Smooth muscle cell (in vitro differentiated cells): ENCODE measurements around the gene WDCP. TPM values are rescaled to one million over a fixed set of nuclear protein-coding genes. Genes with fewer than 3 reads are reported as not detected.

Source experiments
- DNase-seq: peaks from one replicate; lab custom pipeline; 2025; ENCODE audit not compliant: unreplicated experiment; lab: John Stamatoyannopoulos, UW
- H2AFZ ChIP-seq: fragments of 200-600 bp; sonication (generic); 2 replicates; pipeline ENCODE4 v1.6.0; 2016; ENCODE audit warnings: antibody characterized with exemption, low read depth, mild to moderate bottlenecking
- H3F3A ChIP-seq: fragments of 200-600 bp; sonication (generic); 2 replicates; pipeline ENCODE4 v1.6.0; 2017; ENCODE audit warnings: antibody characterized with exemption, low read depth
- H3K27ac ChIP-seq: fragments of 200-600 bp; sonication (generic); 2 replicates; pipeline ENCODE4 v1.5.1; 2016; ENCODE audit warnings: low read depth, mild to moderate bottlenecking
- H3K27me3 ChIP-seq: fragments of 200-600 bp; sonication (generic); 2 replicates; pipeline ENCODE4 v1.6.1; 2016; ENCODE audit warnings: low read depth, mild to moderate bottlenecking
- H3K36me3 ChIP-seq: fragments of 200-600 bp; sonication (generic); 2 replicates; pipeline ENCODE4 v1.5.1; 2016; ENCODE audit warnings: low read depth
- H3K4me1 ChIP-seq: fragments of 200-600 bp; sonication (generic); 2 replicates; pipeline ENCODE4 v1.5.1; 2016; ENCODE audit warnings: low read depth
- H3K4me2 ChIP-seq: fragments of 200-600 bp; sonication (generic); 2 replicates; pipeline ENCODE4 v1.6.0; 2016; ENCODE audit warnings: mild to moderate bottlenecking
- H3K4me3 ChIP-seq: fragments of 200-600 bp; sonication (generic); 2 replicates; pipeline ENCODE4 v1.5.1; 2016; ENCODE audit warnings: mild to moderate bottlenecking
- H3K79me2 ChIP-seq: fragments of 200-600 bp; sonication (generic); 2 replicates; pipeline ENCODE4 v1.6.0; 2016; ENCODE audit warnings: low read depth, mild to moderate bottlenecking
- H3K9ac ChIP-seq: fragments of 200-600 bp; sonication (generic); 2 replicates; pipeline ENCODE4 v1.6.0; 2016; ENCODE audit warnings: low read depth
- H3K9me3 ChIP-seq: fragments of 200-600 bp; sonication (generic); replicated peaks from 2 replicates; pipeline ENCODE4 v1.5.1; 2016; ENCODE audit warnings: low read depth
- H4K20me1 ChIP-seq: fragments of 200-600 bp; sonication (generic); 2 replicates; pipeline ENCODE4 v1.6.0; 2016; ENCODE audit warnings: low read depth
- whole genome bisulfite sequencing: methylation state at CpG from one replicate; pipeline ENCODE4 v1.1.7; 2016; ENCODE audit warnings: low lambda C conversion rate; 5-methylcytosine and 5-hydroxymethylcytosine counted together
- polyA plus RNA-seq: library from polyadenylated mRNA; unstranded; fragments of >200 nt; fragmentation: Nextera tagmentation; extraction: Ambion mirVana; gene quantifications from 2 replicates; pipeline ENCODE4 v1.2.1, GENCODE V29; 2016
- total RNA-seq: library from RNA; depleted of rRNA; stranded (reverse); fragments of >200 nt; gene quantifications from 2 replicates; pipeline ENCODE4 v1.2.3, GENCODE V29; 2014
- TF ChIP-seq, protein P1 (sequence below): fragments of 200-600 bp; sonication (generic); IDR thresholded peaks from 2 replicates; pipeline ENCODE4 v1.5.1; 2017; ENCODE audit warnings: borderline replicate concordance, mild to moderate bottlenecking, antibody characterized with exemption; ENCODE audit not compliant: insufficient read depth, poor library complexity, severe bottlenecking

WDCP gene
- total and polyA plus RNA-seq, 2 experiments from 2014 or later: 3.1 to 7.7 TPM

GRCh38 chr2:24008672-24009366 lies 38.4 kb downstream of the WDCP start:
- Histone ChIP-seq H3K4me2 (no peak overlapping the region), H3K27ac (no peak overlapping the region), H3K9ac (no peak overlapping the region), H3K4me1 (no peaks in the 10 kb centered on the region), H4K20me1 (no peaks in the 10 kb centered on the region), H2AFZ (no peak overlapping the region), H3F3A (no peaks in the 10 kb centered on the region), H3K36me3 (no peaks in the 10 kb centered on the region), H3K4me3 (no peak overlapping the region), H3K79me2 (no peaks in the 10 kb centered on the region), H3K27me3 (peaks cover 39% of the 10 kb centered on the region), H3K9me3 (no peaks in the 10 kb centered on the region)
- DNase-seq: no peak
- TF ChIP-seq, protein P1, sequence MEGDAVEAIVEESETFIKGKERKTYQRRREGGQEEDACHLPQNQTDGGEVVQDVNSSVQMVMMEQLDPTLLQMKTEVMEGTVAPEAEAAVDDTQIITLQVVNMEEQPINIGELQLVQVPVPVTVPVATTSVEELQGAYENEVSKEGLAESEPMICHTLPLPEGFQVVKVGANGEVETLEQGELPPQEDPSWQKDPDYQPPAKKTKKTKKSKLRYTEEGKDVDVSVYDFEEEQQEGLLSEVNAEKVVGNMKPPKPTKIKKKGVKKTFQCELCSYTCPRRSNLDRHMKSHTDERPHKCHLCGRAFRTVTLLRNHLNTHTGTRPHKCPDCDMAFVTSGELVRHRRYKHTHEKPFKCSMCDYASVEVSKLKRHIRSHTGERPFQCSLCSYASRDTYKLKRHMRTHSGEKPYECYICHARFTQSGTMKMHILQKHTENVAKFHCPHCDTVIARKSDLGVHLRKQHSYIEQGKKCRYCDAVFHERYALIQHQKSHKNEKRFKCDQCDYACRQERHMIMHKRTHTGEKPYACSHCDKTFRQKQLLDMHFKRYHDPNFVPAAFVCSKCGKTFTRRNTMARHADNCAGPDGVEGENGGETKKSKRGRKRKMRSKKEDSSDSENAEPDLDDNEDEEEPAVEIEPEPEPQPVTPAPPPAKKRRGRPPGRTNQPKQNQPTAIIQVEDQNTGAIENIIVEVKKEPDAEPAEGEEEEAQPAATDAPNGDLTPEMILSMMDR: no peak
- 71% methylated on average over 13 of the region's 13 CpGs for WGBS

- Histone ChIP-seq H3K36me3 (no peaks in the 10 kb centered on the region), H3K27ac (no peak overlapping the region), H4K20me1 (no peaks in the 10 kb centered on the region), H3K4me3 (no peak overlapping the region), H3K4me2 (no peak overlapping the region), H3K9me3 (no peaks in the 10 kb centered on the region), H3F3A (no peaks in the 10 kb centered on the region), H3K9ac (no peak overlapping the region), H3K79me2 (no peaks in the 10 kb centered on the region), H2AFZ (no peak overlapping the region), H3K4me1 (no peaks in the 10 kb centered on the region), H3K27me3 (peaks cover 39% of the 10 kb centered on the region)
- TF ChIP-seq, protein P1: no peak
- no peak for DNase-seq
Observed at GRCh38 chr2:24007693-24008092, 39.5 kb downstream of the WDCP start.

GRCh38 chr2:23994567-23994966 lies 52.6 kb downstream of the WDCP start:
- DNase-seq: no peak
- WGBS: 61% methylated on average over 1 of the region's 1 CpG
- no peaks in the 10 kb centered on the region for H3K9me3 ChIP-seq
- no peaks in the 10 kb centered on the region for H3K27me3 ChIP-seq
- no peaks in the 10 kb centered on the region for H3F3A ChIP-seq
- no peak overlapping the region for H3K9ac ChIP-seq
- no peak overlapping the region for H3K27ac ChIP-seq
- H3K4me2 ChIP-seq: no peak overlapping the region
- no peaks in the 10 kb centered on the region for H4K20me1 ChIP-seq
- no peak overlapping the region for H2AFZ ChIP-seq
- peaks cover 6% of the 10 kb centered on the region for H3K36me3 ChIP-seq
- TF ChIP-seq, protein P1: no peak
- no peak overlapping the region for H3K4me3 ChIP-seq
- H3K79me2 ChIP-seq: no peaks in the 10 kb centered on the region
- peaks cover 9% of the 10 kb centered on the region for H3K4me1 ChIP-seq

DNA sequence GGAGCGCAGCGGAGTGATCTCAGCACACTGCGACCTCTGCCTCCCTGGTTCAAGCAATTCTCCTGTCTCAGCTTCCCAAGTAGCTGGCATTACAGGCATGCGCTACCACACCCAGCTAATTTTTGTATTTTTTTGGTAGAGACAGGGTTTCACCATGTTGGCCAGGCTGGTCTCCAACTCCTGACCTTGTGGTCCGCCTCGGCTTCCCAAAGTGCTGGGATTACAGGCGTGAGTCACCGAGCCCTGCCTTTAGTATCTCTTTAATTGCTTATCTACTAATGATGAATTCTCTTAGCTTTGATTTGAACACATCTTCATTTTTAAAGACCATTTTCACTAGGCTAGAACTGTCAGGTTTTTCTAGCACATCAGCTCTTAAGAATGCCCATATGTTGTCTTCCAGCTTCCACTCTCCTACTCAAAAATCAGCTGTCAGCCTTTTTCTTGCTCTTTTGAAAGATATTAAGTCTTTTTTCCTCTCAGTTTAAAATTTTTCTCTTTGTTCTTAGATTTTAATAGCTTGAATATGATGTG lies 53.4 kb downstream of the WDCP start:
- Histone ChIP-seq H3K27me3 (no peaks in the 10 kb centered on the region), H2AFZ (no peak overlapping the region), H3K79me2 (no peaks in the 10 kb centered on the region), H4K20me1 (no peaks in the 10 kb centered on the region), H3K9me3 (no peaks in the 10 kb centered on the region), H3K4me2 (no peak overlapping the region), H3K4me3 (no peak overlapping the region), H3F3A (no peaks in the 10 kb centered on the region), H3K9ac (no peak overlapping the region), H3K27ac (no peak overlapping the region), H3K4me1 (peaks cover 9% of the 10 kb centered on the region), H3K36me3 (no peaks in the 10 kb centered on the region)
- WGBS: 89% methylated on average over 8 of the region's 8 CpGs
- no peak for DNase-seq
- TF ChIP-seq, protein P1: no peak
